Large intestine (tissue), 3 donors: ENCODE data around the gene VENTX. TPM values are rescaled to one million over a fixed set of nuclear protein-coding genes. Genes with fewer than 3 reads are reported as not detected.

Experiments used
- DNase-seq, 2 donors: peaks; one replicate each; pipeline versions ENCODE4 v3.0.0 to v3.0.0-alpha.2; 2013
- H3K27ac ChIP-seq: one replicate; pipeline ENCODE4 v1.5.1; 2013; ENCODE audit warnings: low read length
- H3K27me3 ChIP-seq: 2 replicates; pipeline ENCODE4 v1.6.1; 2013; ENCODE audit warnings: low read length; ENCODE audit not compliant: control insufficient read depth, insufficient read depth
- H3K36me3 ChIP-seq: 2 replicates; pipeline ENCODE4 v1.6.1; 2013; ENCODE audit warnings: low read length; ENCODE audit not compliant: control insufficient read depth, insufficient read depth
- H3K4me1 ChIP-seq: one replicate; pipeline ENCODE4 v1.6.1; 2013; ENCODE audit warnings: low read length; ENCODE audit not compliant: control insufficient read depth, insufficient read depth
- H3K4me3 ChIP-seq: one replicate; pipeline ENCODE4 v1.5.1; 2013; ENCODE audit warnings: low read length
- H3K9me3 ChIP-seq: one replicate; pipeline ENCODE4 v1.6.1; 2013; ENCODE audit warnings: mild to moderate bottlenecking, low read depth, low read length, moderate library complexity; ENCODE audit not compliant: control insufficient read depth
- WGBS: methylation state at CpG from one replicate; pipeline ENCODE4 v1.1.5; 2013; ENCODE audit warnings: low lambda C conversion rate; ENCODE audit not compliant: insufficient coverage; 5-methylcytosine and 5-hydroxymethylcytosine counted together
- polyA plus RNA-seq: library from polyadenylated mRNA; unstranded; fragments of 120-200 nt; gene quantifications from one replicate; pipeline ENCODE4 v1.2.1, GENCODE V29; 2013

VENTX gene
- polyA plus RNA-seq, 1 donor = 0.22 TPM

DNA sequence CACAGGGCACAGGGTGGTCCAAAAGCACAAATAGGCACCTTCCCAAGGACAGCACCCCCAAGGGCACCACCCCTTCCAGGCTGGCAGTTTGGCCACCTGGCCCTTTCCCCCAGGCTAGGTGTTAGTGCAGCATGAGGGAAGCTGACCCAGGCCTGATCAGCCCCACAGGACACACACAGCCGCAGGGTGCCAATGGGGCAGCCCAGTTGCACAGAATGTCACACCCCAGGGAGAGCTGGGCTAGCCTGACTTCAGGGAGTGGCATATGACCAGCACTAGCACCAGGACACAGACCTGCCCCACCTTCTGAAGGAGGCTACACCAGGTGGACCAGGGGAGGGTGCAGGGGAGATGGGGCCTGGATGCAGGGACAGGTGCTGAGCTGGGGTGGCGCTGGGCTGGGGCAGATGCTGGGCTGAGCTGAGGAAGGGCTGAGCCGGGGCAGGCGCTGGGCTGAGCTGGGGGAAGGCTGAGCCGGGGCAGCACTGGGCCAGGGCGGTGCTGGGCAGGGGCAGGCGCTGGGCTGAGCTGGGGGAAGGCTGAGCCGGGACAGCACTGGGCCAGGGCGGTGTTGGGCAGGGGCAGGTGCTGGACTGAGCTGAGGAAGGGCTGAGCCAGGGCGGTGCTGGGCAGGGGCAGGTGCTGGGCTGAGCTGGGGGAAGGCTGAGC, 42.9 kb downstream of the VENTX start:
- Histone ChIP-seq H3K9me3 (no peaks in the 10 kb centered on the region), H3K4me1 (peaks cover 22% of the 10 kb centered on the region), H3K27me3 (peaks cover 13% of the 10 kb centered on the region), H3K27ac (no peak overlapping the region), H3K36me3 (peaks cover 58% of the 10 kb centered on the region), H3K4me3 (no peak overlapping the region)
- WGBS = no CpG with 5 or more reads among the region's 10 CpGs
- no peak for DNase-seq

GRCh38 chr10:133281084-133281483, 43.4 kb downstream of the VENTX start:
- DNase-seq = no peak
- Histone ChIP-seq H3K4me3 (no peak overlapping the region), H3K9me3 (no peaks in the 10 kb centered on the region), H3K4me1 (peaks cover 19% of the 10 kb centered on the region), H3K27me3 (peaks cover 7% of the 10 kb centered on the region), H3K27ac (no peak overlapping the region), H3K36me3 (peaks cover 63% of the 10 kb centered on the region)
- 93% methylated on average over 3 of the region's 15 CpGs for WGBS

- H3K27ac ChIP-seq = no peak overlapping the region
- peaks cover 4% of the 10 kb centered on the region for H3K27me3 ChIP-seq
- peaks cover 70% of the 10 kb centered on the region for H3K36me3 ChIP-seq
- no peak for DNase-seq
- no peak overlapping the region for H3K4me3 ChIP-seq
- H3K9me3 ChIP-seq = no peaks in the 10 kb centered on the region
- H3K4me1 ChIP-seq = peaks cover 16% of the 10 kb centered on the region
- no CpG with 5 or more reads among the region's 38 CpGs for WGBS
Observed at GRCh38 chr10:133281628-133282372, 44.1 kb downstream of the VENTX start.

DNA sequence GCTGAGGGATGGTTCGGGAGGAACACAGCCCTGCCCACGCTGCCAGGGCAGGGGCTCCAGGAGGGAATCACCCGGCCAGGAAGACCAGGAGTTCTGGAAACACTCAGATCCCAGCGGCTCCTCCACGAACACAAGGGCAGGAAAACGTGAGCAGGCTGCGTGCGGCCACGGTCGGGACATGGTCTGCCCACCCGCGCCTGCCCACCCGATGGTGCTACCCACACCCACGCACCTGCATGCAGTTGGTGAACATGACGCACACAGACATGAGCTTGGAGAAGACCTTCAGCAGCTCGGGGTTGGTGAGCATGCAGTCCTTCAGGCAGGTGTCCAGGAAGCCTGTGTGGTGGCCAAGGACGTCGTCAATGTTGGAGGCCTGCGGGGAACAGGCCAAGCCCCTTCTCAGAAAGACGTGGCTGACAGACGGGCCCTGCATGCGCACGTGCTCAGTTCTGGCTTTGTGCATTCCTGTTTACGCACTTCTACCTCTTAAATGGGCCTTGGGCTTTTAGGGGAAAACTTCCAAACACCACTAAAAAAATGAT, 45.3 kb downstream of the VENTX start:
- WGBS = no CpG with 5 or more reads among the region's 24 CpGs
- Histone ChIP-seq H3K4me3 (no peak overlapping the region), H3K9me3 (no peaks in the 10 kb centered on the region), H3K4me1 (peaks cover 5% of the 10 kb centered on the region), H3K27me3 (no peaks in the 10 kb centered on the region), H3K36me3 (peaks cover 73% of the 10 kb centered on the region), H3K27ac (no peak overlapping the region)
- no peak for DNase-seq

DNA sequence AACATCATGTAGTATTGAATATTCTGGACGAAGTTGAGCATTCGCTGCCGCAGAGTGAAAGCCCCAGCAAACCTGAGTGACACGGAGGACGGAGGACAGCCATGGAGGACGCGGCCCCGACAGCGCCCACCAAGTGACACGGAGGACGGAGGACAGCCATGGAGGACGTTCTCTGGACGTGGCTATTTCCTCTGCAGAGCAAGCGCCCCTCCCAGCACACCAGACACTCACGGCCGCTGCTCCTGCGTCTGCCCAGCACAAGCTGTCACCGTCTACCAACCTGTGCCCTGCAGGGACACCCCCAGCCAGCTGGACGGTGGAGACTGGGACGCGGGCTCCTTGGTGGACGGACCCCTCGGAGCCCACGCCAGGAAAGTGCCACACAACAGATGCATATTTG, 46.3 kb downstream of the VENTX start:
- no peaks in the 10 kb centered on the region for H3K27me3 ChIP-seq
- peaks cover 83% of the 10 kb centered on the region for H3K36me3 ChIP-seq
- no peaks in the 10 kb centered on the region for H3K4me1 ChIP-seq
- WGBS = no CpG with 5 or more reads among the region's 24 CpGs
- H3K27ac ChIP-seq = no peak overlapping the region
- no peak for DNase-seq
- no peak overlapping the region for H3K4me3 ChIP-seq
- H3K9me3 ChIP-seq = no peaks in the 10 kb centered on the region

- H3K4me1 ChIP-seq = no peaks in the 10 kb centered on the region
- no peaks in the 10 kb centered on the region for H3K27me3 ChIP-seq
- DNase-seq = no peak
- H3K27ac ChIP-seq = no peak overlapping the region
- no peaks in the 10 kb centered on the region for H3K9me3 ChIP-seq
- H3K4me3 ChIP-seq = no peak overlapping the region
- H3K36me3 ChIP-seq = peaks cover 85% of the 10 kb centered on the region
- no CpG with 5 or more reads among the region's 36 CpGs for WGBS
Observed at GRCh38 chr10:133285217-133285616, 47.6 kb downstream of the VENTX start.

GRCh38 chr10:133286366-133286765, 48.7 kb downstream of the VENTX start:
- Histone ChIP-seq H3K36me3 (peaks cover 85% of the 10 kb centered on the region), H3K9me3 (no peaks in the 10 kb centered on the region), H3K4me1 (no peaks in the 10 kb centered on the region), H3K27ac (no peak overlapping the region), H3K4me3 (no peak overlapping the region), H3K27me3 (no peaks in the 10 kb centered on the region)
- no peak for DNase-seq
- WGBS = no CpG with 5 or more reads among the region's 18 CpGs

GRCh38 chr10:133287832-133288500, 50.3 kb downstream of the VENTX start:
- DNase-seq = no peak
- Histone ChIP-seq H3K36me3 (peaks cover 76% of the 10 kb centered on the region), H3K27me3 (no peaks in the 10 kb centered on the region), H3K4me1 (no peaks in the 10 kb centered on the region), H3K4me3 (no peak overlapping the region), H3K9me3 (no peaks in the 10 kb centered on the region), H3K27ac (no peak overlapping the region)
- WGBS = no CpG with 5 or more reads among the region's 46 CpGs

- H3K9me3 ChIP-seq = no peaks in the 10 kb centered on the region
- H3K36me3 ChIP-seq = peaks cover 76% of the 10 kb centered on the region
- DNase-seq = no peak
- H3K4me3 ChIP-seq = no peak overlapping the region
- no peaks in the 10 kb centered on the region for H3K27me3 ChIP-seq
- no CpG with 5 or more reads among the region's 24 CpGs for WGBS
- no peak overlapping the region for H3K27ac ChIP-seq
- H3K4me1 ChIP-seq = no peaks in the 10 kb centered on the region
Observed at GRCh38 chr10:133289761-133290160, 52.1 kb downstream of the VENTX start.
